ENCODE data around the gene ETF1.

DNA sequence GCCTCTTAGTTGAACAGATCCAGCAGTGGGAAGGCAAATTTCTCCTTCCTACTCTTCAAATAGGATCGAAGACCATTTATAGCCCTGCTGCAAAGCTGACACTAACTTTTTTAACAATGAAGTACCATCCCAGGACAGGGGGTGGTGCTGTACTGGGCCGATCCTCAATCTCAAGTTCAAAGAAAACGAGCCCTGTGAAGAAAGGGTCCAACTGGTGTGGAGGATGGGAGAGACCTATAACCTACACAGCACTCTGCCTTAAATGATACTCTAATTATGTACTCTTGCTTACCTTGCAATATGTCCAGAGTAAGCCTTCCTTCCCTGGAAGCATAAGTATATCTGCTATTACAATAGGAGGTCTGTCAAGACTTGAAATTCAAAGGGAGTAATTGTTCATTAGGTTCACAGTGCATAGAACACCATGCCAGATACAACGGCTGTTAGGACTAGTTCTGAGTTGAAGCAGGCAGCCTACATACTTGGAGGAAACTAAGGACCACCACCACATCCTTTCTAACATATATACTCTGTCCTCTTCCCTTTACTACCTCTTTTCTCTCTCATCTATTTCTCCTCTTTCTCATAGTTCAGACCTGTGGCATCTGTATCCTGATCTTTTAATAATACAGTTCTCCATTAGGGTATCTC is 6.2 kb downstream of the ETF1 start:
- peak in 1 of 6 experiments; percentile 23 for TF ChIP-seq CTCF (IDR thresholded peaks at IDR 0.05)
- TF ChIP-seq POLR2A (IDR thresholded peaks at IDR 0.05), result no peak
